Right atrium auricular region (tissue), 2 donors: ENCODE measurements around the gene STON1. TPM values are rescaled to one million over a fixed set of nuclear protein-coding genes. Genes with fewer than 3 reads are reported as not detected.

Experiments used
- DNase-seq: peaks from one replicate; pipeline ENCODE4 v3.0.0-alpha.2; 2019; ENCODE audit warnings: low spot score
- H3K27ac ChIP-seq, 2 donors: fragments of 200-600 bp; sonication (generic); 1 replicate in 1 of 2; 2 replicates in 1 of 2; pipeline ENCODE4 v1.5.1; 2016 to 2019
- H3K27me3 ChIP-seq, 2 donors: fragments of 200-600 bp; sonication (generic); one replicate each; pipeline versions ENCODE4 v1.5.1 to v1.6.0; 2017 to 2019
- H3K36me3 ChIP-seq: fragments of 200-600 bp; sonication (generic); one replicate; pipeline ENCODE4 v1.5.1; 2016
- H3K4me1 ChIP-seq, 2 donors: fragments of 200-600 bp; sonication (generic); one replicate each; pipeline versions ENCODE4 v1.5.1 to v1.6.0; 2017 to 2019
- H3K4me3 ChIP-seq, 2 donors: fragments of 200-600 bp; sonication (generic); 1 replicate in 1 of 2; 2 replicates in 1 of 2; pipeline ENCODE4 v1.5.1; 2017 to 2019; ENCODE audit warnings: mild to moderate bottlenecking in 1 of 2, moderate library complexity in 1 of 2
- H3K9me3 ChIP-seq, 2 donors: fragments of 200-600 bp; sonication (generic); one replicate each; pipeline ENCODE4 v1.5.1; 2019
- CTCF ChIP-seq, 2 donors: fragments of 200-600 bp; sonication (generic); IDR thresholded peaks; one replicate each; pipeline ENCODE4 v1.5.1; 2019; ENCODE audit warnings: antibody characterized with exemption in 2 of 2
- total RNA-seq, 2 donors: library from RNA; depleted of rRNA; stranded (reverse); fragments of >200 nt; gene quantifications; one replicate each; pipeline ENCODE4 v1.1.0, GENCODE V29; 2016

The STON1 gene
- total RNA-seq, 2 donors from 2014 or later = 6.4 to 15.9 TPM

DNA sequence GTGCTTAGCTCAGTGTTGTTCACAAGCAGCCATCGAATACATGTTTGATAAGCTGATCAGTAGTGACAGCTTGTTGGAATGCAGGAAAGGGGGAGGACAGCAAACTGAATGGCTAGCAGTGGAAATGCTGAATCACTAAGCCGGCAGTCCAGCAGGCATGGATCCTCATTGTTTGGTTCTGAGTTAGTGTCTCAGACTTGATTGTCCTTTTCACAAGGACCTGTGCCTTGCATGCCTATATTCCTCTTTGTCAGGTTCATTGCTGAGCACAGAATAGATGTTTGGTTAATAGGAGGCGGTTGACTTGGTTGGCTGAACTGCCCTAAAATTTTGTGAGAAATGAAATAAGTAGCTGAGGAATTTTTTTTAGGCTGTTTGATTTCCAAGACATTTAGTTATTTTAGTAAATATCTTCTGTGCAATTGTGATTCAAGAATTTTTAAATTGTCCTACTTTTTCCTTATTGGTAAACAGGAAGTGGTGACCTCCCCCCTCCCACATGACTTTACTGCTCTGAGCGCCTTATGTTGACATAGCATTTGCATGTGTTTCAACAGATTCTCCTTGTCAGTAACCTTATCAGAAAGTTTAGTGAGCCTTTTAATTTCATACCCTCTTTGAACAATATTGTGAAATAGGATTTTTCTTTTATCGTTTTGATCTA is 21.4 kb upstream of the STON1 start:
- no peaks in the 10 kb centered on the region for H3K27me3 ChIP-seq
- peaks cover 0 to 21% of the 10 kb centered on the region in 2 donors for H3K4me1 ChIP-seq
- no peak for DNase-seq
- no peak overlapping the region for H3K4me3 ChIP-seq
- H3K27ac ChIP-seq = peak overlapping the region; percentile 1 to 15
- TF ChIP-seq CTCF (IDR thresholded peaks at IDR 0.05) = no peak
- peaks cover 18% of the 10 kb centered on the region for H3K36me3 ChIP-seq
- no peaks in the 10 kb centered on the region for H3K9me3 ChIP-seq

- Histone ChIP-seq H3K27ac (peak overlapping the region; percentile 35 to 48), H3K4me1 (peaks cover 0 to 23% of the 10 kb centered on the region in 2 donors), H3K27me3 (no peaks in the 10 kb centered on the region), H3K4me3 (no peak overlapping the region), H3K9me3 (no peaks in the 10 kb centered on the region), H3K36me3 (peaks cover 18% of the 10 kb centered on the region)
- no peak for TF ChIP-seq CTCF (IDR thresholded peaks at IDR 0.05)
- no peak for DNase-seq
Observed at GRCh38 chr2:48510329-48510728, 19.6 kb upstream of the STON1 start.

GRCh38 chr2:48511849-48512470 is 18.0 kb upstream of the STON1 start:
- Histone ChIP-seq H3K4me3 (no peak overlapping the region), H3K4me1 (peaks cover 0 to 28% of the 10 kb centered on the region in 2 donors), H3K27me3 (no peaks in the 10 kb centered on the region), H3K27ac (no peak overlapping the region), H3K9me3 (no peaks in the 10 kb centered on the region), H3K36me3 (peaks cover 18% of the 10 kb centered on the region)
- no peak for TF ChIP-seq CTCF (IDR thresholded peaks at IDR 0.05)
- DNase-seq = no peak

- Histone ChIP-seq H3K27ac (no peak overlapping the region), H3K27me3 (no peaks in the 10 kb centered on the region), H3K4me1 (peaks cover 0 to 28% of the 10 kb centered on the region in 2 donors), H3K9me3 (no peaks in the 10 kb centered on the region), H3K36me3 (peaks cover 15% of the 10 kb centered on the region), H3K4me3 (no peak overlapping the region)
- TF ChIP-seq CTCF (IDR thresholded peaks at IDR 0.05) = no peak
- DNase-seq = no peak
Observed at GRCh38 chr2:48512571-48512970, 17.4 kb upstream of the STON1 start.

GRCh38 chr2:48514348-48515003 is 15.5 kb upstream of the STON1 start:
- DNase-seq = no peak
- TF ChIP-seq CTCF (IDR thresholded peaks at IDR 0.05) = no peak
- Histone ChIP-seq H3K9me3 (no peaks in the 10 kb centered on the region), H3K27ac (peak overlapping the region in 1 of 2 donors; percentile 49), H3K4me3 (no peak overlapping the region), H3K27me3 (no peaks in the 10 kb centered on the region), H3K4me1 (peaks cover 0 to 15% of the 10 kb centered on the region in 2 donors), H3K36me3 (peaks cover 24% of the 10 kb centered on the region)
